HG02610 (cell line): ENCODE measurements around the gene ZNF526.

ENCODE experiments used
- ATAC-seq: cut with Tn5 transposase; IDR thresholded peaks from one replicate; pipeline ENCODE4 v1.9.1; 2021; ENCODE audit warnings: mild to moderate bottlenecking, moderate library complexity; ENCODE audit not compliant: unreplicated experiment

ZNF526 gene

DNA sequence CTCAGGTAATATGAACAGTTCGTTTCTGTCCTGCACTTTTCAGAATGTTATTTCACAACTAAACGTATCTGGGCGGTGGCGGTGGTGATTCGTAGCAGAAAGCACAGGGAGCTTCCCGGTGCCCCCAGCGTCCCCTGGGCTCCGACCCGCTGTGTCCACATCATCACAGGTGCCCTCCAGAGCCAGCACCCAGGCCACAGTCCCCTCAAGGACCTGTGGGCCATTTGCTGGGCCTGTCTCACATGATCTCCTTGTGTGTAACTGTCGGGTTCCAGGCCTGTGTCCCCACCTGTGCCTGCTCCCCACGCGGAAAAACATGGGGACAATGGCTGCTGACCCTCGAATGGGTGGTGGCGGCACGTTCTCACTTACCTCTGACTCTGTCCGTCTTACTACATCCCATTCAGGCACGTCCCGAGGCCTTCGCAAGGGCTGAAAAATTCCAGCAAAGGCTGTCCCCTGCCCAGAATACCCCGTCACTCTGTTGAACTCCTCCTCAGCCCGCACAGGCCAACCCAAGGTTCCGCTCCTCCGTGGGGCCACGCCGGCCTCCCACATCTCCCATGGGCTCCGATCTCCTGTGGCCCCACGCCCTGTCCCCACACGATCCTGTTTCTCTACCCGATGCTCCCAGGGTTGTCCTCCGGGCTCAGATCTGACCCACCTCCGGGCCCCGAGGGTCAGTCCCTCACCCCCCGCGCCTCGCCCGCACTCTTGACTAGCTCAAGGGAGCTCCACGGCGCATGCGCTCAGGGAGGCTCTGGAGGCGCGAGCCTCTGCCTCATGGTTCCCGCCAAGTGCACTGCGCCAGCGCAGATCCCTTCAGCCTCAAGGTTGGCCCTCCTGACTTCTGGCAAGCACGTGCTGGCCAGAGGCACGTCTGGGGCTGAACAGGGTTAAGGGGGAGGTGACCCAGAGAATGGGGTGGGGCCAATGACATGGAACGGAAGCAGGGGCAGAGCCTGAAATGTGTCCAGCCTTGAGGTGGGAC is 23.8 kb upstream of the ZNF526 start:
- no peak for ATAC-seq

GRCh38 chr19:42197375-42197817 is 22.7 kb upstream of the ZNF526 start:
- ATAC-seq = no peak

- ATAC-seq = peak; percentile 31
Measured at GRCh38 chr19:42198676-42199439, 21.3 kb upstream of the ZNF526 start.

- ATAC-seq = peak; percentile 39
Measured at GRCh38 chr19:42199440-42200115, 20.5 kb upstream of the ZNF526 start.

DNA sequence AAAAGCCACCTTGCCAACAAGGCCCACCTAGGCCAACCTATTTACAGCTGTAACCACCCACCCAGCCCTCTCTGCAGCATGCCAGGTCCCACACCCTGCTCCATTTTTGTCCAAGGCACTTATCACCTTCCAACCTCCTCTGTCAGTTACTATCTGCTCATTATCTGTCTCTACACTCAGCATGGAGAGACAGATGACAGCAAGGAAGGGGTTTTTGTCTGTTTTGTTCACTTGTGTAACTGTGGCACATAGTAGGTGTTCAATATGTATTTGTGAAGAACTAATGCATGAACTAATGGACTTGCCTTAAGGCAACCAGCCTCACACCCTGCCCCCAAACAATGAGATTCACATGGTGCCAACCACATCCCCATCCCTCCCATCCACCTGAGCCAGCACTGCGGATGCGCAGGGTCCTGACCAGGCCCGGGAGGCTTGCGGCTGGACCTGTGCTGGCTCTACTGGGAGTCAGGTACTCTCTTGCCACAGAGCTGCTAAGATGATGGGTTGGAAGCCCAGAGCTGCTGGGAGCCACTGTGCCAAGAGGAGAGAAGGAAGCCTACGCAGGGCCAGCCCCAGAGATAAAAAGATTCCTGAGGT is 19.9 kb upstream of the ZNF526 start:
- ATAC-seq = no peak

- ATAC-seq = no peak
Measured at GRCh38 chr19:42201489-42202289, 18.4 kb upstream of the ZNF526 start.

DNA sequence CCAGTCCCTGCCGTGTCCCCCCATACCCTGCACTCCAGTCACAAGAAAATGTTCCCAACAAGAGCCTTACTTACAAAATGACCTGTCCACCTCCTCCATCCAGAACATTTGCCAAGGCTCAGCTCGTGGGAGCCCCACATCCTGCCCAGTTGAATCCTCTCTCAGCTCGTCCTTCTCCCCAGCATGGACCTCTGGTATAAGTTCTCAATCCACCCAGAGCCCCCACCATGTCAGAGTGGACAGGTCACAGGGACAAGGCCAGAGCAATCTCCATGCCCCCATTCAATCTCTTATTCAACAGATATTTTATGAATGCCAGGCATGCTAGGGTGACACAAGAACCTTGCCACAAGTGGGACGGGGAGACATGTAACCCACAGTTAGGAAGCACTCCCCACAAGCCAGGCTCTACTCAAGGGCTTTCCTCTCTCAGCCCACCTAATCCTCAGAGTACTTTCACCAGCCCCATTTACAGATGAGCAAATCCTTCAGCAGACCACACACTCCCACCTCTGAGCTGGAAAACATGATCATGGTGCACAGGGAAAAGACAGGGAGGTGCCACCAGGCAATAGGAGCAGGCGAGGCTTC is 17.7 kb upstream of the ZNF526 start:
- no peak for ATAC-seq

DNA sequence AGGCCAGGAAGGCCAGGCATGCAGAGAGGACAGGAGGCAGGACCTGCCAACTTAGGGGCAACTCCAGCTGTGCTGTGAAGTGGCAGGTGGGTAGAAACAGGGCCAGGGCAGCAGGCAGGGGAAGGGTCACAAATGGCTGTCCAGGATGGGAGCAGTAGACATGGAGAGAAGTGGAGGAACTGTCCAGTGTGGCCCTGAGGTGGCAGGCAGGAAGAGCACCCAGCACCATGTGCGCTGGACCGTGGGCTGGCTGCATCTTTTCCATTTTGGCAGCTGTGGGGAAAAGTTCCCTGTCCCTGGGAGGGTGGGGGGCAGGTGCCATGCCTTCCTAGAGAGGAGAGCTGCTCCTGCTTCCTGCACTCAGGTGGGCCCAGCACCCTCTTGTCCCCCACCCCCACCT is 16.4 kb upstream of the ZNF526 start:
- no peak for ATAC-seq

- ATAC-seq = no peak
Measured at GRCh38 chr19:42204664-42205063, 15.4 kb upstream of the ZNF526 start.

GRCh38 chr19:42206871-42207755 is 13.0 kb upstream of the ZNF526 start:
- ATAC-seq = no peak

- ATAC-seq = no peak
Measured at GRCh38 chr19:42207767-42208271, 12.3 kb upstream of the ZNF526 start.

GRCh38 chr19:42208612-42209011 is 11.5 kb upstream of the ZNF526 start:
- no peak for ATAC-seq

- ATAC-seq = no peak
Measured at GRCh38 chr19:42212886-42213285, 7.2 kb upstream of the ZNF526 start.

GRCh38 chr19:42214810-42215485 is 5.2 kb upstream of the ZNF526 start:
- ATAC-seq = no peak

GRCh38 chr19:42216653-42217519 is 3.2 kb upstream of the ZNF526 start:
- ATAC-seq = no peak

- ATAC-seq = peak; percentile 81
Measured at GRCh38 chr19:42217520-42218437, 2.3 kb upstream of the ZNF526 start, which contains the start of gene DEDD2. Gene DEDD2 (minus strand): TSS chr19:42217677. CDS start chr19:42217007, 670 bp downstream.
